ENCODE results near the gene C5orf34.

DNA sequence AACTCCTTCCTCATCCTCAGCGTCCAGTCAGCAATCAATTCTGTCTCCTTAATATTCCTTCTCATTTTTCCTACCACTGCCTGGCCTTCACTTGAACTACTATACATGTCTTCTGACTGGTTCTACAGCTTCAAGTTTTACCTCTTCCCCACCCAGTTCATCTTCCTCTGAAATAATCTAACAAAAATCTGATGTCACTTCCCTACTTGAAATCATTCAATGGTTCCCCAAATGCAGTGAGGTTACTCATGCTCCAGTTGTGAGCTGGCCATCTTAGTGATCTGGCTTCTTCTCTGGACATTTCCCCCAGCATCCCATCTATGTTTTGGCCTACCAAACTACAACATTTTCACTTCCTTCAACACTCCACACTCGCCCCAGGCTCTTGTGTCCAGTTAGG lies 16.4 kb downstream of the C5orf34 start:
- TF ChIP-seq, protein P1, sequence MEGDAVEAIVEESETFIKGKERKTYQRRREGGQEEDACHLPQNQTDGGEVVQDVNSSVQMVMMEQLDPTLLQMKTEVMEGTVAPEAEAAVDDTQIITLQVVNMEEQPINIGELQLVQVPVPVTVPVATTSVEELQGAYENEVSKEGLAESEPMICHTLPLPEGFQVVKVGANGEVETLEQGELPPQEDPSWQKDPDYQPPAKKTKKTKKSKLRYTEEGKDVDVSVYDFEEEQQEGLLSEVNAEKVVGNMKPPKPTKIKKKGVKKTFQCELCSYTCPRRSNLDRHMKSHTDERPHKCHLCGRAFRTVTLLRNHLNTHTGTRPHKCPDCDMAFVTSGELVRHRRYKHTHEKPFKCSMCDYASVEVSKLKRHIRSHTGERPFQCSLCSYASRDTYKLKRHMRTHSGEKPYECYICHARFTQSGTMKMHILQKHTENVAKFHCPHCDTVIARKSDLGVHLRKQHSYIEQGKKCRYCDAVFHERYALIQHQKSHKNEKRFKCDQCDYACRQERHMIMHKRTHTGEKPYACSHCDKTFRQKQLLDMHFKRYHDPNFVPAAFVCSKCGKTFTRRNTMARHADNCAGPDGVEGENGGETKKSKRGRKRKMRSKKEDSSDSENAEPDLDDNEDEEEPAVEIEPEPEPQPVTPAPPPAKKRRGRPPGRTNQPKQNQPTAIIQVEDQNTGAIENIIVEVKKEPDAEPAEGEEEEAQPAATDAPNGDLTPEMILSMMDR (IDR thresholded peaks at IDR 0.05): no peak
- no peak for TF ChIP-seq POLR2A (IDR thresholded peaks at IDR 0.05)
